GOT3 (cell line): ENCODE results near the gene AARS1.
"Not testable (repeated sequence)": the region's sequence is repeated elsewhere in the genome, so short reads cannot be mapped to it uniquely, and the experiment has no call there.

ENCODE experiments used
- DNase-seq: peaks from one replicate; lab custom pipeline; 2025; ENCODE audit warnings: mixed read lengths; lab: John Stamatoyannopoulos, UW

Gene AARS1

DNA sequence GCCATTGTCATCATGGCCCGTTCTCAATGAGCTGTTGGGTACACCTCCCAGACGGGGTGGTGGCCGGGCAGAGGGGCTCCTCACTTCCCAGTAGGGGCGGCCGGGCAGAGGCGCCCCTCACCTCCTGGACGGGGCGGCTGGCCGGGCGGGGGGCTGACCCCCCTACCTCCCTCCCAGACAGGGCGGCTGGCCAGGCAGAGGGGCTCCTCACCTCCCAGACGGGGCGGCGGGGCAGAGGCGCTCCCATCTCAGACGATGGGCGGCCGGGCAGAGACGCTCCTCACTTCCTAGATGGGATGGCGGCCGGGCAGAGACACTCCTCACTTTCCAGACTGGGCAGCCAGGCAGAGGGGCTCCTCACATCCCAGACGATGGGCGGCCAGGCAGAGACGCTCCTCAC lies 64.7 kb downstream of the AARS1 start:
- not testable (repeated sequence) for DNase-seq

DNA sequence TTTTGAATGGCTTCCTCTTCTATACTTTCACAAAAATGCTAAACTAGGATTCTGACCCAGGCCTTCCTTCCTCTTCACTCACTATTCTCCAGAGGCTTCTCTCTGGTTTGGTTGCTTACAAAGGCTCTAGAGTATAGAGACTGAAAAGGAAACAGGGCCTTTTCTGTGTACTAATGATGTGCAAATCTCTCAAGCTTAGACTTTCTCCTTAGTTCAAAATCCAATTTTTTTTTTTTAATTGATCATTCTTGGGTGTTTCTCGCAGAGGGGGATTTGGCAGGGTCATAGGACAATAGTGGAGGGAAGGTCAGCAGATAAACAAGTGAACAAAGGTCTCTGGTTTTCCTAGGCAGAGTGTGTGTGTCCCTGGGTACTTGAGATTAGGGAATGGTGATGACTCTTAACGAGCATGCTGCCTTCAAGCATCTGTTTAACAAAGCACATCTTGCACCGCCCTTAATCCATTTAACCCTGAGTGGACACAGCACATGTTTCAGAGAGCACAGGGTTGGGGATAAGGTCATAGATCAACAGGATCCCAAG lies 65.3 kb downstream of the AARS1 start:
- not testable (repeated sequence) for DNase-seq

DNA sequence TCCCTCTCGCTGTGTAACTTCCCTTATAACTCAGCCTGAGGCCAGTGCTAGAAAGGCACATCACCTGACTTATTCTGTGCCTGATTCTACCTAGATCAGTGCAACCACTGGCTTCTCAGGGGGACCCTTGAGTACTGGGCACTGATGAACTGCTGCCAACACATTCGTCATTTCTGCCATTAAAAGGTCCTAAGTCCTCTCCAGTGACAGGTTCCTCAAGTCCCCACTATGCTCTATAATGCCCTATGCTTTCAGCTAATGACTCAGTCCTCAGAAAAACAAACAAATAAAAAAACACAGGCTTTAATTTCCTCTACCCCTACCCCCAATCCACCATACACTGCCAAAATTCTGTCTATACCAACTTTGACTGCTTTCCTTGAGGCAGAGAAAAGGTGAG lies 66.1 kb downstream of the AARS1 start:
- not testable (repeated sequence) for DNase-seq

DNA sequence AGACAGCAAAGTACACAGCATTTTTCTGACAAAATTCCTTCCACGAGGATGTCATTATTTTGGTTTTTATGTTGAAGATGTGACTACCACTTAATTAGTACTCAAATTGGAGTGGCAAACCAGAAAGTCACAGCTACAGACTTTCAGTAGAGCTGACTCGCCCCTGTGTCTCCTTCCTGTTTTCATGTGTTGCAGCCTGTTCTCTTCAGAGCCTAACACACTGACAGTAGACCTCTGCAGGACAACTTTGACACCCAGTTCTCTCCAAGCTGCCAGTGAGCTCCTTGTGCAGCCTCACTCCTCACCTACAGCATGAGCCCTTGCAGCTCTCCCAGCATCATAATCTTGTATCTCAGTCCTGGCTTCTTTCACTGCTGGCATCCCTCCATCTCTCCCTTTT lies 66.7 kb downstream of the AARS1 start:
- DNase-seq: not testable (repeated sequence)

DNA sequence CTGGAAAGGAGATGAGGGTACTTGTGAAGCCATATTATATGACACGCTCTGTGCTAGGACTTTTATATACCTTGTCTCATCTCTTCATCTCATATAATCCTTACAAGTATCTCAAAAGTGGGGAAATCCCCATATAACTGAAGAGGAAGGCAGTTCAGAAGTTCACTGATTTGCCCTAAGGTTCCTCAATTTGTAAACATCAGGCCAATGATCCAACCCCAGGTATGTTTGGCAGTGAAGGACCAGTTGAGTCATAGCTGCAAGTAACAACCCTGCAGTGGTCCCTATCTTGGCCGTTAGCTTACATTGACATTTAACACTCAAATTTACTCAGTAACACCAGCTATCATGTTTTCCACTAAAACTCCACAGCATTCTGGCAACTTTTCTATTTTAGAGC lies 70.7 kb downstream of the AARS1 start:
- DNase-seq: not testable (repeated sequence)

DNA sequence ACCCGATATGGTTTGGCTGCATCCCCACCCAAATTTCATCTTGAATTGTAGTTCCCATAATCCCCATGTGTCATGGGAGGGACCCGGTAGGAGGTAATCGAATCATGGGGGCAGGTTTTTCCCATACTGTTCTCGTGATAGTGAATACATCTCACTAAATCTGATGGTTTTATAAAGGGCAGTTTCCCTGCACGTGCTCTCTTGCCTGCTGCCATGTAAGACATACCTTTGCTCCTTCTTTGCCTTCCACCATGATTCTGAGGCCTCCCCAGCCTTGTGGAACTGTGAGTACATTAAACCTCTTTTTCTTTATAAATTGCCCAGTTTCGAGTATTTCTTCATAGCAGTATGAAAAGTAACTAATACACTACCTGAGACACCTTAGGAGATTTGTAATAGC lies 82.9 kb downstream of the AARS1 start:
- not testable (repeated sequence) for DNase-seq

DNA sequence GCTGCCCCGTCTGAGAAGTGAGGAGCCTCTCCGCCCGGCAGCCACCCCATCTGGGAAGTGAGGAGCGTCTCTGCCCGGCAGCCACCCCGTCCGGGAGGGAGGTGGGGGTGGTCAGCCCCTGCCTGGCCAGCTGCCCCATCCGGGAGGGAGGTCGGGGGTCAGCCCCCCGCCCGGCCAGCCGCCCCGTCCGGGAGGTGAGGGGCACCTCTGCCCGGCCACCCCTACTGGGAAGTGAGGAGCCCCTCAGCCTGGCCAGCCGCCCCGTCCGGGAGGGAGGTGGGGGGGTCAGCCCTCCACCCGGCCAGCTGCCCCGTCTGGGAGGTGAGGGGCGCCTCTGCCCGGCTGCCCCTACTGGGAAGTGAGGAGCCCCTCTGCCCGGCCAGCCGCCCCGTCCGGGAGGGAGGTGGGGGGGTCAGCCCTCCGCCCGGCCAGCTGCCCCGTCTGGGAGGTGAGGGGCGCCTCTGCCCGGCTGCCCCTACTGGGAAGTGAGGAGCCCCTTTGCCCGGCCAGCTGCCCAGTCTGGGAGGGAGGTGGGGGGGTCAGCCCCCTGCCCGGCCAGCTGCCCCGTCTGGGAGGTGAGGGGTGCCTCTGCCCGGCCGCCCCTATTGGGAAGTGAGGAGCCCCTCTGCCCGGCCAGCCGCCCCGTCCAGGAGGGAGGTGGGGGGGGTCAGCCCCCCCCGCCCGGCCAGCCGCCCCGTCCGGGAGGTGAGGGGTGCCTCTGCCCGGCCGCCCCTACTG lies 84.5 kb downstream of the AARS1 start:
- DNase-seq: not testable (repeated sequence)

DNA sequence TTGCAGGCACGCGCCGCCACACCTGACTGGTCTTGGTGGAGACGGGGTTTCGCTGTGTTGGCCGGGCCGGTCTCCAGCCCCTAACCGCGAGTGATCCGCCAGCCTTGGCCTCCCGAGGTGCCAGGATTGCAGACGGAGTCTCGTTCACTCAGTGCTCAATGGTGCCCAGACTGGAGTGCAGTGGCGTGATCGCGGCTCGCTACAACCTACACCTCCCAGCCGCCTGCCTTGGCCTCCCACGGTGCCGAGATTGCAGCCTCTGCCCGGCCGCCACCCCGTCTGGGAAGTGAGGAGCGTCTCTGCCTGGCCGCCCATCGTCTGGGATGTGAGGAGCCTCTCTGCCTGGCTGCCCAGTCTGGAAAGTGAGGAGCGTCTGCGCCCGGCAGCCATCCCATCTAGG lies 85.3 kb downstream of the AARS1 start:
- not testable (repeated sequence) for DNase-seq

DNA sequence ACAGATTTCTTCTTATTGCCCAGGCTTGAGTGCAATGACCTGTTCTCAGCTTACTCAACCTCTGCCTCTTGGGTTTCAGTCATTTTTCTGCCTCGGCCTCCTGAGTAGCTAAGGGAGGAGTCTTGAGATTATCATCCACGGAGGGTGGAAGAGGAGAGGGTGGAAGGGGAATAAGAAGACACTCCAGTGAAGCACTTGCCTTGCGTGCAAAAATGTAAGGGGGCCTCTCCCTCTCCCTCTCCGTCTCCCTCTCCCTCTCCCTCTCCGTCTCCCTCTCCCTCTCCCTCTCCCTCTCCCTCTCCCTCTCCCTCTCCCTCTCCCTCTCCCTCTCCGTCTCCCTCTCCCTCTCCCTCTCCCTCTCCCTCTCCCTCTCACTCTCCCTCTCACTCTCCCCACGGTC lies 85.8 kb downstream of the AARS1 start:
- DNase-seq: not testable (repeated sequence)
